A549 (cell line): ENCODE measurements around the gene TBC1D1. TPM values are rescaled to one million over a fixed set of nuclear protein-coding genes. Genes with fewer than 3 reads are reported as not detected.

Source experiments
- ATAC-seq, 2 experiments: fragments of 200-7000 bp in 1 of 2; fragments of >200 bp in 1 of 2; cut with Nextera tagmentation in 1 of 2; cut with Tn5 transposase in 1 of 2; 3 replicates each; pipeline versions ENCODE4 v1.8.0 to v1.9.1; 2018 to 2020; ENCODE audit warnings: mild to moderate bottlenecking in 1 of 2, moderate library complexity in 1 of 2
- CTCF ChIA-PET: fragments of 300-600 bp; sonication (Branson Sonifier 250); formaldehyde crosslinking; extraction: SDS; loops from one replicate; lab custom pipeline; 2021; ENCODE audit warnings: antibody characterized with exemption, inconsistent platforms; lab: Yijun Ruan, JAX
- POLR2A ChIA-PET: fragments of 350-600 bp; formaldehyde crosslinking; extraction: SDS; loops from one replicate; lab custom pipeline; 2021; ENCODE audit warnings: antibody characterized with exemption, inconsistent platforms; lab: Yijun Ruan, JAX
- DNase-seq, 2 experiments: peaks; one replicate each; pipeline versions ENCODE4 v3.0.0 to v3.0.0-alpha.2; 2011 to 2016; ENCODE audit warnings: low read depth in 1 of 2, low spot score in 1 of 2
- FAIRE-seq: peaks from 2 replicates; lab custom pipeline; 2011; peaks lifted over from hg19 to GRCh38; lab: Jason Lieb, UNC
- H3K27ac ChIP-seq, 2 experiments: fragments of >200 bp; sonication (Bioruptor Twin); formaldehyde crosslinking; 3 replicates each; pipeline ENCODE4 v1.5.1; 2016 to 2017
- H3K4me1 ChIP-seq: fragments of >200 bp; sonication (Bioruptor Twin); formaldehyde crosslinking; 3 replicates; pipeline ENCODE4 v1.6.1; 2016
- H3K4me2 ChIP-seq: fragments of >200 bp; sonication (Bioruptor Twin); formaldehyde crosslinking; 3 replicates; pipeline ENCODE4 v1.6.1; 2016
- H3K4me3 ChIP-seq: fragments of >200 bp; sonication (Bioruptor Twin); formaldehyde crosslinking; 3 replicates; pipeline ENCODE4 v1.5.1; 2016
- H3K9me3 ChIP-seq: fragments of >200 bp; sonication (Bioruptor Twin); formaldehyde crosslinking; 3 replicates; pipeline ENCODE4 v1.6.1; 2016
- BCL3 ChIP-seq: fragments of >200 bp; sonication (Bioruptor Twin); formaldehyde crosslinking; IDR thresholded peaks from 3 replicates; pipeline ENCODE4 v1.6.1; 2016
- CBX8 ChIP-seq: fragments of 200-600 bp; sonication (generic); IDR thresholded peaks from 2 replicates; pipeline ENCODE4 v1.6.1; 2016
- CEBPB ChIP-seq, 2 experiments: fragments of >200 bp in 1 of 2; sonication (Bioruptor Twin) in 1 of 2; formaldehyde crosslinking in 1 of 2; IDR thresholded peaks; 2 replicates each; pipeline ENCODE4 v1.6.1; 2012 to 2016
- EP300 ChIP-seq, 2 experiments: fragments of >200 bp; sonication (Bioruptor Twin); formaldehyde crosslinking; IDR thresholded peaks; 2 replicates in 1 of 2; 3 replicates in 1 of 2; pipeline ENCODE4 v1.6.1; 2016 to 2017
- FOSL2 ChIP-seq, 2 experiments: fragments of 450-650 bp in 1 of 2; fragments of >200 bp in 1 of 2; sonication (Bioruptor Twin) in 1 of 2; formaldehyde crosslinking; IDR thresholded peaks; 2 replicates each; pipeline versions ENCODE4 v1.5.0 to v1.6.1; 2016 to 2020; ENCODE audit warnings: mild to moderate bottlenecking in 1 of 2, moderate library complexity in 1 of 2
- HOXB5 ChIP-seq: fragments of 250-450 bp; sonication (Bioruptor Pico); IDR thresholded peaks from 2 replicates; pipeline ENCODE4 v1.5.0; 2020; ENCODE audit warnings: mild to moderate bottlenecking, moderate library complexity
- PBX3 ChIP-seq: IDR thresholded peaks from 2 replicates; pipeline ENCODE4 v1.6.1; 2012
- RCOR1 ChIP-seq: fragments of 150-350 bp; IDR thresholded peaks from 2 replicates; pipeline ENCODE4 v1.6.1; 2014; ENCODE audit warnings: antibody characterized with exemption, low read length, low read depth
- REST ChIP-seq: fragments of 200-600 bp; sonication (generic); IDR thresholded peaks from 2 replicates; pipeline ENCODE4 v1.6.1; 2016; ENCODE audit warnings: antibody characterized with exemption, mild to moderate bottlenecking, moderate library complexity
- SREBF2 ChIP-seq: fragments of 450-650 bp; IDR thresholded peaks from 2 replicates; pipeline ENCODE4 v1.6.1; 2014; ENCODE audit warnings: mild to moderate bottlenecking, moderate library complexity
- TFCP2L1 ChIP-seq: fragments of 250-450 bp; sonication (Bioruptor Pico); IDR thresholded peaks from 2 replicates; pipeline ENCODE4 v1.5.0; 2021; ENCODE audit warnings: mild to moderate bottlenecking
- TP53 ChIP-seq: fragments of 250-450 bp; sonication (Bioruptor Pico); IDR thresholded peaks from 2 replicates; pipeline ENCODE4 v1.5.0; 2021; ENCODE audit warnings: mild to moderate bottlenecking, moderate library complexity
- ZC3H11A ChIP-seq: fragments of 450-650 bp; IDR thresholded peaks from 2 replicates; pipeline ENCODE4 v1.6.1; 2014; ENCODE audit warnings: antibody characterized with exemption, mild to moderate bottlenecking
- ZSCAN20 ChIP-seq: fragments of 250-450 bp; sonication (Bioruptor Pico); IDR thresholded peaks from 2 replicates; pipeline ENCODE4 v1.8.0; 2022; ENCODE audit warnings: mild to moderate bottlenecking, moderate library complexity
- WGBS: methylation state at CpG from one replicate; pipeline ENCODE4 v1.1.6; 2017; ENCODE audit errors: missing lambda C conversion rate; 5-methylcytosine and 5-hydroxymethylcytosine counted together
- polyA plus RNA-seq, 4 experiments: library from polyadenylated mRNA; depleted of rRNA in 3 of 4; stranded (reverse); fragments of >200 nt; fragmentation: RNase III in 1 of 4; extraction: RNeasy Plus Mini Kit Qiagen cat#74134 plus additional on column Dnase treatment in 1 of 4; gene quantifications; 2 replicates in 3 of 4; 3 replicates in 1 of 4; pipeline ENCODE4 v1.2.3, GENCODE V29; 2011 to 2017
- TF ChIP-seq, protein P1 (sequence below): fragments of >200 bp; sonication (Bioruptor Twin); formaldehyde crosslinking; IDR thresholded peaks from 2 replicates; pipeline ENCODE4 v1.6.1; 2016
- TF ChIP-seq, protein P2 (sequence below): fragments of 150-350 bp; IDR thresholded peaks from 2 replicates; pipeline ENCODE4 v1.6.1; 2014; ENCODE audit warnings: low read depth, mild to moderate bottlenecking, low read length
- TF ChIP-seq, protein P3 (sequence below): fragments of >200 bp; sonication (Bioruptor Twin); formaldehyde crosslinking; IDR thresholded peaks from 3 replicates; pipeline ENCODE4 v1.5.1; 2016
- TF ChIP-seq, protein P4 (sequence below): fragments of 250-450 bp; sonication (Bioruptor Pico); IDR thresholded peaks from 2 replicates; pipeline ENCODE4 v1.5.0; 2020; ENCODE audit warnings: low read depth, mild to moderate bottlenecking, moderate library complexity

Gene TBC1D1
- polyA plus RNA-seq, 2 of the 4 experiments (the other 2 are of a cell fraction): 26.5 to 28.5 TPM

DNA sequence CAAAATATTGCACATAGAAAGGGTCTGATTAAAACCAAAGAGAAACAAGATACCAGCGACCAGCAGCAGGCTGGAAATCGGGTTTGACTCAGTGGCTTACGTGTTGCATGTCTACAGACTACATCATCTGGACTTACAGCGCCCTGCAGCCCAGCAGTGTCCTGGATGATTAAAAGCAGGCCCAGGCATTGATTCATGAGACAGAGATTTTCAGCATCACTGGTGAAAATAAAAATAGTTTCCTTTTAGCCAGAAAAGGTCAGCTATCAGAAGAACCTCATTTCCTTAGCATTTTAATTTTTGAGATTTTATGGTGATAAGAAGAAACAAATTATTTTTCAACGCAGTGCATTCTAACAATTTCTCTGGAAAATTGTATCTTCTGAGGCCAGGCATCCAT lies 259.9 kb downstream of the TBC1D1 start:
- peaks cover 18% of the 10 kb centered on the region for H3K4me1 ChIP-seq
- no peak for FAIRE-seq
- H3K4me3 ChIP-seq: no peak overlapping the region
- TF ChIP-seq REST: no peak
- no peak for TF ChIP-seq TFCP2L1 (CRISPR knock-in tag)
- no peak for TF ChIP-seq CBX8
- TF ChIP-seq SREBF2: no peak
- TF ChIP-seq, protein P1, sequence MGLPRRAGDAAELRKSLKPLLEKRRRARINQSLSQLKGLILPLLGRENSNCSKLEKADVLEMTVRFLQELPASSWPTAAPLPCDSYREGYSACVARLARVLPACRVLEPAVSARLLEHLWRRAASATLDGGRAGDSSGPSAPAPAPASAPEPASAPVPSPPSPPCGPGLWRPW: no peak
- TF ChIP-seq ZSCAN20: no peak
- TF ChIP-seq, protein P2, sequence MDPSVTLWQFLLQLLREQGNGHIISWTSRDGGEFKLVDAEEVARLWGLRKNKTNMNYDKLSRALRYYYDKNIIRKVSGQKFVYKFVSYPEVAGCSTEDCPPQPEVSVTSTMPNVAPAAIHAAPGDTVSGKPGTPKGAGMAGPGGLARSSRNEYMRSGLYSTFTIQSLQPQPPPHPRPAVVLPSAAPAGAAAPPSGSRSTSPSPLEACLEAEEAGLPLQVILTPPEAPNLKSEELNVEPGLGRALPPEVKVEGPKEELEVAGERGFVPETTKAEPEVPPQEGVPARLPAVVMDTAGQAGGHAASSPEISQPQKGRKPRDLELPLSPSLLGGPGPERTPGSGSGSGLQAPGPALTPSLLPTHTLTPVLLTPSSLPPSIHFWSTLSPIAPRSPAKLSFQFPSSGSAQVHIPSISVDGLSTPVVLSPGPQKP: no peak
- TF ChIP-seq, protein P3, sequence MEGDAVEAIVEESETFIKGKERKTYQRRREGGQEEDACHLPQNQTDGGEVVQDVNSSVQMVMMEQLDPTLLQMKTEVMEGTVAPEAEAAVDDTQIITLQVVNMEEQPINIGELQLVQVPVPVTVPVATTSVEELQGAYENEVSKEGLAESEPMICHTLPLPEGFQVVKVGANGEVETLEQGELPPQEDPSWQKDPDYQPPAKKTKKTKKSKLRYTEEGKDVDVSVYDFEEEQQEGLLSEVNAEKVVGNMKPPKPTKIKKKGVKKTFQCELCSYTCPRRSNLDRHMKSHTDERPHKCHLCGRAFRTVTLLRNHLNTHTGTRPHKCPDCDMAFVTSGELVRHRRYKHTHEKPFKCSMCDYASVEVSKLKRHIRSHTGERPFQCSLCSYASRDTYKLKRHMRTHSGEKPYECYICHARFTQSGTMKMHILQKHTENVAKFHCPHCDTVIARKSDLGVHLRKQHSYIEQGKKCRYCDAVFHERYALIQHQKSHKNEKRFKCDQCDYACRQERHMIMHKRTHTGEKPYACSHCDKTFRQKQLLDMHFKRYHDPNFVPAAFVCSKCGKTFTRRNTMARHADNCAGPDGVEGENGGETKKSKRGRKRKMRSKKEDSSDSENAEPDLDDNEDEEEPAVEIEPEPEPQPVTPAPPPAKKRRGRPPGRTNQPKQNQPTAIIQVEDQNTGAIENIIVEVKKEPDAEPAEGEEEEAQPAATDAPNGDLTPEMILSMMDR: no peak
- no peak for TF ChIP-seq ZC3H11A
- no peak for TF ChIP-seq HOXB5 (CRISPR knock-in tag)
- no peak for TF ChIP-seq EP300 (IDR thresholded peaks at IDR 0.05)
- TF ChIP-seq, protein P4, sequence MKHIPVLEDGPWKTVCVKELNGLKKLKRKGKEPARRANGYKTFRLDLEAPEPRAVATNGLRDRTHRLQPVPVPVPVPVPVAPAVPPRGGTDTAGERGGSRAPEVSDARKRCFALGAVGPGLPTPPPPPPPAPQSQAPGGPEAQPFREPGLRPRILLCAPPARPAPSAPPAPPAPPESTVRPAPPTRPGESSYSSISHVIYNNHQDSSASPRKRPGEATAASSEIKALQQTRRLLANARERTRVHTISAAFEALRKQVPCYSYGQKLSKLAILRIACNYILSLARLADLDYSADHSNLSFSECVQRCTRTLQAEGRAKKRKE (CRISPR knock-in tag): no peak
- no peak for TF ChIP-seq RCOR1
- TF ChIP-seq FOSL2 (IDR thresholded peaks at IDR 0.05): no peak
- no peak for TF ChIP-seq FOSL2 (CRISPR knock-in tag; IDR thresholded peaks at IDR 0.05)
- no peak for TF ChIP-seq BCL3
- TF ChIP-seq CEBPB (IDR thresholded peaks at IDR 0.05): no peak
- TF ChIP-seq TP53 (CRISPR knock-in tag): no peak
- TF ChIP-seq PBX3: no peak
- no peak overlapping the region for H3K4me2 ChIP-seq
- H3K27ac ChIP-seq: no peak overlapping the region
- CTCF ChIA-PET: interaction anchor here (0.6 to 1.6 kb wide), 3 partner anchors 10 to 582 kb away, joined by 3 to 5 read pairs (median 4); no protein-coding TSS in a partner anchor
- ATAC-seq: no peak
- DNase-seq: no peak
- POLR2A ChIA-PET: no interaction called here
- no peaks in the 10 kb centered on the region for H3K9me3 ChIP-seq
- WGBS: 76% methylated on average over 5 of the region's 5 CpGs
